ENCODE data around the gene ESYT3. TPM values are rescaled to one million over a fixed set of nuclear protein-coding genes. Genes with fewer than 3 reads are reported as not detected.
"Not testable (repeated sequence)": the region's sequence is repeated elsewhere in the genome, so short reads cannot be mapped to it uniquely, and the experiment has no call there.

The ESYT3 gene
- total RNA-seq, 2 experiments from 2014 or later = 0.22 TPM; not detected in 1

GRCh38 chr3:138424323-138424722 is 10.1 kb upstream of the ESYT3 start:
- H3K27me3 Mint-ChIP-seq = no peaks in the 10 kb centered on the region
- ATAC-seq (ENCODE audit: poor library complexity) (no peak), DNase-seq (no peak)
- H3K4me3 Mint-ChIP-seq = no peak overlapping the region
- no peak overlapping the region for H3K4me3 ChIP-seq (ENCODE audit: low read length)
- no peak overlapping the region for H3K27ac ChIP-seq (ENCODE audit: low read depth in 1 of 2, low read length in 2 of 2)
- H3K4me1 Mint-ChIP-seq (ENCODE audit: low read depth) = no peaks in the 10 kb centered on the region
- no peaks in the 10 kb centered on the region for H3K9me3 Mint-ChIP-seq
- no peaks in the 10 kb centered on the region for H3K4me1 ChIP-seq (ENCODE audit: insufficient read depth, low read length)
- intact Hi-C loops (cut with DNase I, micrococcal nuclease) = no loop called here
- H3K27ac Mint-ChIP-seq = no peak overlapping the region
- POLR2A ChIA-PET = no interaction called here
- CTCF ChIA-PET = no interaction called here
- H3K36me3 Mint-ChIP-seq (ENCODE audit: low read depth) = no peaks in the 10 kb centered on the region
- no peaks in the 10 kb centered on the region for H3K9me3 ChIP-seq (ENCODE audit: control insufficient read depth in 1 of 2, insufficient read depth in 1 of 2, low read length in 2 of 2)
- TF ChIP-seq CTCF (IDR thresholded peaks at IDR 0.05) = no peak
- H3K27me3 ChIP-seq (ENCODE audit: control insufficient read depth in 1 of 2, insufficient read depth in 2 of 2, low read length in 2 of 2) = no peaks in the 10 kb centered on the region
- H3K36me3 ChIP-seq (ENCODE audit: insufficient read depth, low read length) = no peaks in the 10 kb centered on the region

GRCh38 chr3:138426211-138426610 is 8.2 kb upstream of the ESYT3 start:
- Mint-ChIP-seq H3K4me3 (no peak overlapping the region), H3K36me3 (ENCODE audit: low read depth) (no peaks in the 10 kb centered on the region), H3K4me1 (ENCODE audit: low read depth) (no peaks in the 10 kb centered on the region), H3K9me3 (no peaks in the 10 kb centered on the region), H3K27ac (no peak overlapping the region), H3K27me3 (peaks cover 1% of the 10 kb centered on the region)
- Histone ChIP-seq H3K4me1 (ENCODE audit: insufficient read depth, low read length) (no peaks in the 10 kb centered on the region), H3K27ac (ENCODE audit: low read depth in 1 of 2, low read length in 2 of 2) (no peak overlapping the region), H3K9me3 (ENCODE audit: control insufficient read depth in 1 of 2, insufficient read depth in 1 of 2, low read length in 2 of 2) (no peaks in the 10 kb centered on the region), H3K4me3 (ENCODE audit: low read length) (no peak overlapping the region), H3K27me3 (ENCODE audit: control insufficient read depth in 1 of 2, insufficient read depth in 2 of 2, low read length in 2 of 2) (no peaks in the 10 kb centered on the region), H3K36me3 (ENCODE audit: insufficient read depth, low read length) (no peaks in the 10 kb centered on the region)
- CTCF ChIA-PET = no interaction called here
- DNase-seq (no peak), ATAC-seq (ENCODE audit: poor library complexity) (no peak)
- intact Hi-C loops (cut with DNase I, micrococcal nuclease) = no loop called here
- no peak for TF ChIP-seq CTCF (IDR thresholded peaks at IDR 0.05)
- POLR2A ChIA-PET = no interaction called here

- H3K27ac ChIP-seq (ENCODE audit: low read depth in 1 of 2, low read length in 2 of 2); H3K36me3 ChIP-seq (ENCODE audit: insufficient read depth, low read length); H3K4me1 ChIP-seq (ENCODE audit: insufficient read depth, low read length); ATAC-seq (ENCODE audit: poor library complexity); H3K4me3 ChIP-seq (ENCODE audit: low read length); CTCF ChIA-PET; H3K27me3 ChIP-seq (ENCODE audit: control insufficient read depth in 1 of 2, insufficient read depth in 2 of 2, low read length in 2 of 2); POLR2A ChIA-PET; H3K27me3 Mint-ChIP-seq; H3K36me3 Mint-ChIP-seq (ENCODE audit: low read depth); H3K4me1 Mint-ChIP-seq (ENCODE audit: low read depth); H3K9me3 Mint-ChIP-seq; H3K27ac Mint-ChIP-seq; intact Hi-C loops (cut with DNase I, micrococcal nuclease); H3K4me3 Mint-ChIP-seq; H3K9me3 ChIP-seq (ENCODE audit: control insufficient read depth in 1 of 2, insufficient read depth in 1 of 2, low read length in 2 of 2); DNase-seq: not testable (repeated sequence)
These were observed 7.7 kb upstream of the ESYT3 start for GRCh38 chr3:138426754-138427153.

GRCh38 chr3:138429665-138430064 is 4.8 kb upstream of the ESYT3 start:
- DNase-seq (no peak), ATAC-seq (ENCODE audit: poor library complexity) (no peak)
- H3K4me3 Mint-ChIP-seq = no peak overlapping the region
- no peaks in the 10 kb centered on the region for H3K36me3 ChIP-seq (ENCODE audit: insufficient read depth, low read length)
- H3K36me3 Mint-ChIP-seq (ENCODE audit: low read depth) = no peaks in the 10 kb centered on the region
- H3K27me3 Mint-ChIP-seq = peaks cover 30% of the 10 kb centered on the region
- intact Hi-C loops (cut with DNase I, micrococcal nuclease) = no loop called here
- H3K27ac ChIP-seq (ENCODE audit: low read depth in 1 of 2, low read length in 2 of 2) = no peak overlapping the region
- H3K4me1 Mint-ChIP-seq (ENCODE audit: low read depth) = peaks cover 9% of the 10 kb centered on the region
- no peak overlapping the region for H3K4me3 ChIP-seq (ENCODE audit: low read length)
- peaks cover 3 to 16% of the 10 kb centered on the region in 2 experiments for H3K27me3 ChIP-seq (ENCODE audit: control insufficient read depth in 1 of 2, insufficient read depth in 2 of 2, low read length in 2 of 2)
- ChIA-PET POLR2A (no interaction called here), CTCF (interaction anchor here (1.7 kb wide), 1 partner anchor 12 kb away, joined by 5 read pairs; no protein-coding TSS in a partner anchor)
- TF ChIP-seq CTCF (IDR thresholded peaks at IDR 0.05) = no peak
- H3K9me3 ChIP-seq (ENCODE audit: control insufficient read depth in 1 of 2, insufficient read depth in 1 of 2, low read length in 2 of 2) = peaks cover 0 to 10% of the 10 kb centered on the region in 2 experiments
- H3K4me1 ChIP-seq (ENCODE audit: insufficient read depth, low read length) = peaks cover 10% of the 10 kb centered on the region
- H3K9me3 Mint-ChIP-seq = no peaks in the 10 kb centered on the region
- H3K27ac Mint-ChIP-seq = no peak overlapping the region

Measured in CD4-positive, alpha-beta T cell (primary cell).